UCSD-AML1 (cell line): ENCODE data around the gene SDHC.
"Not testable (repeated sequence)": the region's sequence is repeated elsewhere in the genome, so short reads cannot be mapped to it uniquely, and the experiment has no call there.

Experiments
- DNase-seq: peaks from one replicate; lab custom pipeline; 2025; ENCODE audit not compliant: unreplicated experiment; lab: John Stamatoyannopoulos, UW

SDHC gene

DNA sequence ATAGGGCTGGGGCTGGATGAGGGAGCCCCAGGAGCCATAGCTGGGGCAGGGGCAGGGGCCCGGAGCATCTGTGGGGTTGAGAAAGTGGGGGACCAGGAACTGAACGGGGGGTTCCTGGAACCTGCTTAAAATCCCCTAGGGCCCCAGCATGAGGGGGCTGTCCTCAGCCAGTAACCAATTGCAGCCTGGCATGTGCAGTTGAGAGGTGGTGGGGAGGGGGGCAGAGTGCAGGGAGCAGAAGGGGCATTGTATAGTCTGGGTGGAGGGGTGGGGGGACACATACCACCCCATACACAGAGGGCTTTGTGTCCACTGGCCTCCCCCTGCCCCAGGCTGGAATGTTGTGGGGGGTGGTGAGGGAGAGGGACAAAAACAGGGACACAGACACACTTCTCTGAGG is 4.3 kb upstream of the SDHC start, which contains the start of gene MPZ:
TSS of gene MPZ (minus strand) at position 101 of the 400 bp plus-strand sequence. CDS start at position 38, 63 bp downstream.
- DNase-seq, result no peak

DNA sequence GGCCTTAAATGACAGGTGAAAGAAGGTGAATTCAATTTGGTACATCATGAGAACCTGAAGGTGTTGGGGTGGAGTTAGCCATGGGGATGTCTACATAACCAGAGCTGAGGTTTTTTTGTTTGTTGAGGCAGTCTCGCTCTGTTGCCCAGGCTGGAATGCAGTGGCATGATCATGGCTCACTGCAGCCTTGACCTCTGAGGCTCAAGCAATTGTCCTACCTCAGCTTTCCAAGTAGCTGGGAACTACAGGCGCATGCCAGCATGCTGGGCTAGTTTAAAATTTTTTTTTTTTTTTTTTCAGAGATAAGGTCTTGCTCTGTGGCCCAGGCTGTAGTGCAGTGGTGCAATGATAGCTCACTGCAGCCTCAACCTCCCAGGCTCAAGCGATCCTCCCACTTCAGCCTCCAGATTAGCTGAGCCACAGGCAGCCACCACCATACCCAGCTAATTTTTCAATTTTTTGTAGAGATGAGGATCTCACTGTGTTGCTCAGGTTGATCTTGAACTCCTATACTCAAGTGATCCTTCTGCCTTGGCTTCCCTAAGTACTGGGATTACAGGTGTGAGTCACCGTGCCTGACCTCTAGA is 2.5 kb upstream of the SDHC start:
- no peak for DNase-seq

DNA sequence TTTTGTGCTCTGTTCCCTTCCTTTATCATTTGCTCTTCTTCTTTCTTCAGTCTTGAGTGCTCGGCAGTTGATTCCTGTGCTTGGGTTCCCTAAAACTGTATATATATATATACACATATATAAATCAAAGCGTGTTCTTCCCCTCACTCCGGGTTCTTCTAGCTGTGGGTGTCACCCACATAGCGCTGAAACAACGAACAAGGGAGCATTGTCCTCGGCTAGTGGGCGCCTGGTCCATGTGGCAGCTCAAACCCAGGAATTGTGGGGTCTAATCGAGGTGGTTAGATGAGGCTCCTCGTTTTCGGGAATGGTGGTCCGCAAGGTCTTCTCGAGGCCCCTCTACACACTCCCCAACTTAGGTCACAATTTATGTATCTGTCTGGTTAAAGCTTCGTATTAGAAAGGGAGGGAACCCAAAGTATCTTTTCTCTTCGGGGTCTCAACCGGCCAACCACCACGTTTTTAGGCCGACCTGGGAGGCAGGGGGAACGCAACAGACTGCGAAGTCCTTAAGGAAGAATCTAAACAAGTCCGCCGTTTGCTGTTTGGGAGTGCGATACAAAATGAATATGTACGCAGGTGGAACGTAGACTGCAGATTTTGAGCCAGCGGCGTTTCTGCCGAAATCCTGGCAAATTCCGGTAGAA is 504 bp upstream of the SDHC start:
- DNase-seq, result no peak

DNA sequence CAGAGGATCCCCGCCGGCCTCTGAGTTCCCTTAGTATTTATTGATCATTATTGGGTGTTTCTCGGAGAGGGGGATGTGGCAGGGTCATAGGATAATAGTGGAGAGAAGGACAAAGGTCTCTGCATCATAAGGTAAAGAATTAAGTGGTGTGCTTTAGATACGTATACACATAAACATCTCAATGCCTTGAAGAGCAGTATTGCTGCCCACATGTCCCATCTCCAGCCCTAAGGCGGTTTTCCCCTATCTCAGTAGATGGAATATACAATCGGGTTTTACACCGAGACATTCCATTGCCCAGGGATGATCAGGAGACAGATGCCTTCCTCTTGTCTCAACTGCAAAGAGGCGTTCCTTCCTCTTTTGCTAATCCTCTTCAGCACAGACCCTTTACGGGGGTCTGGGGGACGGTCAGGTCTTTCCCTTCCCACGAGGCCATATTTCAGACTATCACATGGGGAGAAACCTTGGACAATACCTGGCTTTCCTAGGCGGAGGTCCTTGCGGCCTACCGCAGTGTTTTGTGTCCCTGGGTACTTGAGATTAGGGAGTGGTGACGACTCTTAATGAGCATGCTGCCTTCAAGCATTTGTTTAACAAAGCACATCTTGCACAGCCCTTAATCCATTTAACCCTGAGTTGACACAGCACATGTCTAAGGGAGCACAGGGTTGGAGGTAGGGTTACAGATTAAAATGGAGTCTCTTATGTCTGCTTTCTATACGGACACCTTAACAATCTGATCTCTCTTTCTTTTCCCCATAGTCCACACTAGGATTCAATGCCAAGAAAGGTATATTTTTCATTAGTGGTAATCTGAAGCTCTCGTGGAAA is 1.9 kb downstream of the SDHC start:
- not testable (repeated sequence) for DNase-seq

DNA sequence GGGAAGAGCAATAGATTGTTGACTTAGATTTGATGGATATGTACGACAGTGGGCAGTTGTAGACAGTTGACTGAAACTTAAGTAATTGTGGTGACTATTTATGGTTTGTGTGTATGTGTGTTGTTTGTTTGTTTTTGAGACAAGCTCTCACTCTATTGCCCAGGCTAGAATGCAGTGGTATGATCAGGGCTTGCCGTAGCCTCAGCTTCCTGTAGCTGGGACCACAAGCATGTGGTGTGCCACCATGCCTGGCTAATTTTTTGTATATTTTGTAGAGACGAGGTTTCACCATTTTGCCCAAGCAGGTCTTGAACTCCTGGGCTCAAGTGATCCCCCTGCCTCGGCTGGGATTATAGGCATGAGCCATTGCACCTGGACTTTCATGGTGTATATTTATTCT is 9.8 kb downstream of the SDHC start:
- no peak for DNase-seq

DNA sequence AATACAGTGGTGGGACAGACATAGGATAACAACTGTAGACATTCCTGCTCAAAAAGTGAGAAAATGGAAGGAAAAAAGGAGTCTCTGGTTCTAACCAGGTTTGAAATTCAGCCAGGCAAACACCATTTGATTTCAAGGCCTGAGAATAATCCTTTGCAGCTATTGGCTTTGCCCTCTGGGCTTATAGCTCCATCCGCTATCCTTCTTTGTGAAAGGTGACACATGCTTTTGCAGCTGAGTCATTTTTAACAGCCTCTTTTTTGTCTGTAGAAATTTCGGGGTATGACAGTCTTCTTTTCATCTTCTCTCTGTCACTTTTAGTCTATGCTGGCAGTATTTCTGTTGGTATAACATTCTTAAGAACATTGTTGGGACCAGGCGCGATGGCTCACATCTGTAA is 16.2 kb downstream of the SDHC start:
- no peak for DNase-seq

DNA sequence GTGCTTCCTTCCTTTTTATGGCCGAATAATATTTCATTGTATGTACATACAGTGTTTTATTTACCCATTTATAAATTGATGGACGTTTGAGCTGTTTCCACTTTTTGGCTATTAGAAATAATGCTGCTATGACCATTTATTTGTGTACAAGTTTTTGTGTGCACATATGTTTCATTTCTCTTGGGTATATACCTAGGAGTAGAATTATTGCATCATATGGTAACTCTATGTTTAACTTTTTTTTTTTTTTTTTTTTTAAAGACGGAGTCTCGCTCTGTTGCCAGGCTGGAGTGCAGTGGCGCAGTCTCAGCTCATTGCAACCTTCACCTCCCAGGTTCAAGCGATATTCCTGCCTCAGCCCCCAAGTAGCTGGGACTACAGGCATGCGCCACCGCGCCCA is 19.0 kb downstream of the SDHC start:
- DNase-seq, result no peak

DNA sequence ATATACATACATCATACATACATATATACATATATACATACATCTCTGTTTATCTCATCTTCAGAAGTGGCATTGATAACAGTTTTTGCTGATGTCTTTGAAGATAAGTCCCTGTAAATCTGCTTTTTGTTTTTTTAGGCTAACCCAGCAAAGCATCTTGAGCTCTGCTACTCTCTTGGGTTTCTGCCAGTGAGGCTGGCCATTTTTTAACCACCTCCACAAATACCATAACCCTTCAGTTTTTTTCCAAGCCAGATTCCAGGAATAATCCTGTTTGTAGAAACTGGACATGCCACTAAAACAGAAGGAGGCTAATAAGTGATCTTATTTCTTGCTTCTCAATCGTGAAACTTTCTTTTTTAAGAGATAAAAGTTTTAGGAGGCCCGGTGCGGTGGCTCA is 21.6 kb downstream of the SDHC start:
- DNase-seq, result no peak

DNA sequence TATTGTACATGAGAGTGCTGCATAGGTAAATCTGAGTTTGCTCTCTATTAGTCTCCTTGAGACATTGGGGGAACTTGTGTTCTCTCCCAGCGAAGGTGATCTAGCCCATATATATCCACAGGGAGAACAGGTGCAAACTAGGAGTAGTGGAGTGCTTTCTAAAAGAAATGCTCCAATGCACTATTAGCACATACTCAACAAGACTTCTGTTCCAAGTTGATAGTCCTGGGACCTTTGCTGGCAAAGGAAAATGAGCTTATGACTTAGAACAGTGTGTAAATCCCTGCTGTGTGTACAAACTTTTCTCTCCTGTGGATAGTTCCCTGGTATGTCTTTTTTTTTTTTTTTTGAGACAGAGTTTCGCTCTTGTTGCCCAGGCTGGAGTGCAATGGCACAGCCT is 28.0 kb downstream of the SDHC start:
- DNase-seq, result no peak

DNA sequence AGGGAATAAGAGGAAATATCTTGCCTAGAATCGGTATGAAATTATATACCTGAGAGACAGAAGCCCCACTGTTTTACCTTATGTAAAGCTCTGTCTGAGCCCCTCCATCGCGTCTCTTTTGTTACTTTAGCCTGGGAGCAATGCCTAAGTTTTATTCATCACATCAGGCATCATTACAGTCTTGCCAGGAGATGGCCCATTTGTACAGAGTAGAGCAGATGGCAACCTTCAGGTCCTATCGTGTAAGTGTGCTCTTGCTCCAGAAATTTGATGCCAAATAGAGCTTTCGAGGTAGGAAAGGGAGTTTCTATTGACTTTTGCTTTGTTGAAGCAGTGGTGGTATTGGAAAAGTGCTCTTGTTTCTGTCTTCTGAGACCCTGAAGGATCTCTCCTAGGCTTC is 28.6 kb downstream of the SDHC start:
- DNase-seq, result no peak

DNA sequence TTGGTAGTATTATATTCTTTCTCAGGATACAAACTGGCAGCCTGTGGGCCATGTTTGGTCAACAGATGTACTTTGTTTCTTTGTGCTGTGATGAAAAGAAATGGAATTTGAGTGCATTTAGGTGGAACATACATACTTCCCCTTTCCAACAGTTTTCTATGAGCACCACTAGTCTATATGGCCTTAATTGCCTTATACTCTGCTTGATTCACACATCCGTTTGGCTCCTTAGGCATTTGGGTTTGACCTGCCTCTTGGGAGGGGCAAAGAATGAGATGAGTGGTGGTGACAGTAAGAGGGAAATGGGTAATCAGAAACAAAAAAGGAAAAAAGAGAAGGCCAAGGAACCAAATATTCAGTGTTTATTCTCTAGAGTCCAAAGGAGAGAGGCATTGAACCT is 36.5 kb downstream of the SDHC start:
- DNase-seq, result no peak

DNA sequence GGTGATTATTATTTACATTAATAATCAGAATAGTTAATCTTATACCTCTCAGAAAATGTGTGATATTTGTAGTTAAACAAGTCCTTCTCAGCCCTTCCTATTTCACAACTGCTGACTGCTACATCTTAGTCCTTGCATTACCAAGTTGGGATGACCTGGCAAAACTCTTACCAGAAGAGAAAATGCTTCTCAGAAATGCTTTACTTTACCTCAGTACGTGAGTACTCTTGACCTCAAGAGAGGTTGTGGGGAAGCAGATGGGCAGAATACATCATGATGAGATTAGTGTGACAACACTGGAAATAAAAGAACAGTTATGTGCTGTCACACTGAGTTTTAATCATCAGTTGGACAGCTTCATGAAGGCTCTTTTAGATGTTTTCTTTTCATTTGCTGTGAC is 37.3 kb downstream of the SDHC start:
- DNase-seq, result no peak

DNA sequence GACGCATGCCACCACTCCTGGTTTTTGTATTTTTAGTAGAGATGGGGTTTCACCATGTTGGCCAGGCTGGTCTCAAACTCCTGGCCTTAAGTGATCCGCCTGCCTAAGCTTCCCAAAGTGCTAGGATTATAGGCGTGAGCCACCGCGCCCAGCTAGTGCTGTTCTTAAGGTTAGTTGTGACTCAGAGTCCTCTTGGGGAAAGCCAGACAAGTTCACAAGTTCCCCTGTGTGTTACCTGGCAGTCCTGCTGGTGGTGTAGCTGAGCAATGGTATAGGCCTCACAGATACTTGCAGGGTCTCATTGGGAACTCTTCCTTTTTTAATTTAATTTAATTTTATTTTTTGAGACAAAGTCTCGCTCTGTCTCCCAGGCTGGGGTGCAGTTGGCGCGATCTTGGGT is 42.9 kb downstream of the SDHC start:
- no peak for DNase-seq

DNA sequence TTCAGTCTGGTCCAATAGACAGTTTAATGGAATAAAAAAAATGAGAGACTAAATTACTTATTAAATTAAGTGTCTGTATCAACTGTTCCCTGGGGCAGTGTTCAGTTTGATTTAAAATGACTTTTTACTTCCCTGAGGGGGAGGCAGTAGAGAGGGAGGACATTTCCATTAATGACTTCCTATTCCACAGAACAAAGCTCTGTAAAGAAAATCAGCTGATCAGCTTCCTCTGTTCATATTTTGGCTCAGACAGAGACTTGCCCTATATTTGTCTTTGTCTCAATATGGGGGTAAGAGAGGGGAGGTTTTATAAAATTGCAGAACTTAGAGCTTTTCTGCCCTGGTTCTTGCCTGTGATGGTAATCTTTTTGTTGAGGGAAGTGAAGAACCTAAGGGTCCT is 45.1 kb downstream of the SDHC start:
- no peak for DNase-seq

DNA sequence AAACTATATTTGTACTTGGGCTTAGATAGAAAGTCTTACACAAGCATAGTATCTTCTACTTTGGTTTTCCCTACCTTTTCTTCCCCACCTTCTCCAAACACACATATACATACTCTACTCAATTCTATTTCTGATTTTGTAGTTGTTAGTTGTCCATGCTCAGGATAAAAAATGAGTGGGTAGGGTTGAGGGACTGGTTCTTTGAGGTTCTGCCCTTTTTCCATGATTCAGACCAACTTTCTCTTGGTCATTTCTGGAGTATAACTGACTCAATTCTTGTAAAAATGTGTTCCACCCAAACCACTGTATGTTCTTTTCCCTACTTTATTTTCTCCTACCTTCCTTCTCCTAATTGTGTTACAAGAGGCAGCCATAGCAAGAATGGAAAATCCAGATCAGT is 50.2 kb downstream of the SDHC start:
- DNase-seq, result no peak

DNA sequence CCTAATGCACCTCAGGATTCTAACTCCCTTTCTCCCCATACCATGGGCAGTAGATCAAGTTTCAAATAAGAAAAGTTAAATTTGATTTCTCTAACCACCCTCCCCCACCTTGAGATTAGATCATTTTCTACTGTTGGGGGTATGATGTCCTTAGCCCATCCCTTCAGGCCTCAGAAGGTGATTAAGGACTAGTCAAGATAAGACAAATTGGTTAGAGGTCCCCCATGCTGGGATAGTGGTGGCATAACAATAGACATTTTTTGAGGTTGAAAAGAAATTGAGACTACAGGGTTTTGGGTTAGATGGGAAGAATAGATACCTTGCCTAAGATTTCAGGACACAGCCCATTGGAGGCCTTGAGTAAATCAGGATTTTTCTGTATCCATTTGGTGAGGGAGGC is 51.0 kb downstream of the SDHC start:
- DNase-seq, result no peak

DNA sequence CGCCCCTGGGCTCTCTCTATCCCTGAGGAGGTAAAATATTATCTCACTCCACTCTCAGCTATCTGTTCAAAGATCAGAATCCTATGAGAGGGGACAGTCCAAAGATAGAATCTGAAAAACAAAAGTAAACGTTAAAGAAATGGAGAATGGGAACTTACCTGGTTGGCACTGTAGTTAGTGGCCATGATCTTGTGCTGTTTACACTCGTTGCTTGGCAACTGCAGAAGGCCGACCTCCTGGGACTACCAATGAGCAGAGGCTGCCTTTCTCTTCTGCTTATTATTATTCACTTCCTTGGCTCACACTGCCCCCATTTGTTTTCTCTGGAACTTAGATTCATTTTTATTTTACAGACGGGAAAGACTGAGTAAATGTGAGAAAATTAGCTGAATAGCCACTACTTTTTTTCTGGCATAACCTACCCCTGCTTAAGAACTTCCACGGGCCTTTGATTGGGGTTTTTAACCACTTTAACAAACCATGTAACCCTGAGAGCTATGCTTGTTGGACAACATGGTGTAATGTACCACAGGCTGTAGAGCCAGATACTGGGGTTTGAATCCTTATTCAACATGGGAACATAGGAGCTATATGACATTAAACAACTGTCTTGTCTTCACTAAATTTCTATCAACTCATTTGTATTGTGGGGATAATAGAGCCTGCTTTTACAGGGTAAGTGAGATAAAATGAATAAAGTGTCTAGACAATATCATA is 53.7 kb downstream of the SDHC start, which contains the start of gene CFAP126:
TSS of gene CFAP126 (minus strand) at position 193 of the 717 bp plus-strand sequence. CDS start at position 185, 8 bp downstream.
- peak; percentile 28 for DNase-seq

DNA sequence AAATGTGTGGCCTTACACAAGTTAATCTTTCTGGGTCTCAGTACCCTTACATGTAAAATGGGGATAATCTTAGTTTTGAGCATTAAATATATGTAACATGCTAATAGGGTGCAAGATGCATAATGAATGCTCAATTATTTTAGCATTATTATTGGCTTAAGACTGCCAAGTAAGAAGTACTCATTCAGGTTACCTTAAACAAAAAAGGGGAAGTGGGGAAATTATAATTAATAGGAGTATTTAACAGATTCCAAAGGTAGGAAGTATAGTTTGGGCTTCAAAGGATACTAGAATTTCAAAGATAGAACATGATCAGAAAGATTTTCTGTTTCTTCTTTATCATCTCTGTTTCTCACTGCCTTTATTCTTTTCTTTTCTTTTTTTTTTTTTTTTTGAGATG is 59.3 kb downstream of the SDHC start:
- no peak for DNase-seq

DNA sequence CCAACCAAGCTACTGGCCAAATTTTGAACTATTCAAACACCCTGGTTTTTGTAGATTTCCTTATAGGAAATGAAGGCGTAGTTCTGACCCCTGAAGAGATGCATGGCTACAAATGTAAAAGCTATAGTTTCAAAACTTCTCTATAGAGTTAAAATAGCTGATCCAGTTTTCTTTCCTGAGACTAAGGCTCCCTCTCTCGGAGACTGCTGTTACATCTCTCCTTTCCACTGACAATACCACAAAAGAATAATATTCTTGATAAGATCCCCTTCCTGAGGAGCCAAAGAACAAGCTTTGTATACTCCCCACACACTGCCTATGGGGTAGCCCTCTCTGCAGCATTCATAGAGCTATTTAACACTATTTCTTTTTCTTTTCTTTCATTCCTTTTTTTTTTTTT is 60.2 kb downstream of the SDHC start:
- no peak for DNase-seq

DNA sequence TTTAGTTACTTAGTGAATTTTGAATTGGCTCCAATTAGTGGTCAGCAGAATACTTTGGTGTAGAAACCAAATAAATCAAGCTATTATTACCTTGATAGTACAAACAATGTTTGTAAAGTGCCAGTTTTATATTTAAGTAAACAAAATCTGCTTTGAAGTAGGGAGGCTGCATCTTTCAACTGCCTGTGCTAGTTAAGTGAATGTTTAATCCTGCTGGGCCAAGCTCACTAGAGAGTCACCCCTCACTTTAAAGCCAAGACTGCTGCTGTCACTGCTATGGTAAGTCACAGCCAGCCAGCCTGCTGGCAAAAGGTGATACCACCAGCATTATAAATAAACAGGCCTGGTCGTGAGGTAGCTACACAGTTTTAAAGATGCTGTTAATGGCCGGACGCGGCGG is 63.8 kb downstream of the SDHC start:
- no peak for DNase-seq

DNA sequence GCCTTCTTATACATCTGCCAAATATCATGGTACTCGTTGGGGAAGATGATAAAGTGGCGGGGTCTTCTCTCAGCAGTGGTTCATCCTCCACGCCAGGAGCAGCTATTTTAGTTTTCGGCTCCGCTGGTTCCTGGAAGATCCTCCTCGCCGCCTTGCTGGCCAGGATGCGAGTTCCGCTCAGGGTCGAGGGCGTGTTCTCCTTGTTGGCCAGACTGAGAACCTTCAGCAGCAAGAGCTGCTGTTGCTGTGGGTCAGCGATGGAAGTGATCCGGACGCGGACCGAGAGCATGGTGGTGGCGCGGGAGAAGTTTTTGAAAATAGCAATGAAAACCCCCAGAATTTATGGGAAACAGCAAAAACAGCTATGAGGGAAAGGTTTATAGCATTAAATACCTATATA is 64.9 kb downstream of the SDHC start:
- DNase-seq, result no peak

DNA sequence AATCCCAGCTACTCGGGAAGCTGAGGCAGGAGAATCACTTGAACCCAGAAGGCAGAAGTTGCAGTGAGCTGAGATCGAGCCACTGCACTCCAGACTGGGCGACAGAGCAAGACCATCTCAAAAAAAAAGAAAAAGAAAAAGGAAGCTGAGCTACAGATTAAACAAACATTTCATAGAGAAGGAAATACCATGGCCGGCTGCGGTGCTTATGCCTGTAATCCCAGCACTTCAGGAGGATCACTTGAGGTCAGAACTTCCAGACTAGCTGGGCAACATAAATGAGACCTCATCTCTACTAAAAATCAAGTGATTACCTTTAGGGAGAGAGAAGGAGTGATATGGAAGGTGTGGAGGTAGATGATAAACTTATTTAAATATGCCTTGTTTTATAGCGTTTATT is 67.5 kb downstream of the SDHC start:
- no peak for DNase-seq
